Measurements from ENCODE around the gene CXorf49. TPM values are rescaled to one million over a fixed set of nuclear protein-coding genes. Genes with fewer than 3 reads are reported as not detected.

Gene CXorf49
- total RNA-seq, 1 experiment from 2014 or later = not detected

- Mint-ChIP-seq H3K4me3 (no peak overlapping the region), H3K27me3 (ENCODE audit: low read depth) (peaks cover 4% of the 10 kb centered on the region), H3K36me3 (ENCODE audit: insufficient read depth in 1 of 3, low read depth in 3 of 3) (peaks cover 4 to 12% (median 10%) of the 10 kb centered on the region in 3 experiments; a peak in 4 of 7 replicates), H3K4me1 (peaks cover 0 to 5% of the 10 kb centered on the region in 2 experiments; a peak in 1 of 4 replicates), H3K9me3 (peaks cover 69 to 80% of the 10 kb centered on the region in 2 experiments), H3K27ac (no peak overlapping the region)
- Histone ChIP-seq H3K14ac (ENCODE audit: insufficient read depth, low read length) (no peak overlapping the region), H3K9ac (ENCODE audit: extremely low read depth, insufficient read length, low read length) (no peak overlapping the region), H3T11ph (ENCODE audit: low read length) (no peak overlapping the region), H3K4ac (ENCODE audit: low read depth, low read length) (no peak overlapping the region), H3K23me2 (ENCODE audit: insufficient read length, low read depth, low read length, poor library complexity, severe bottlenecking) (no peaks in the 10 kb centered on the region), H3K56ac (ENCODE audit: insufficient read length, low read depth, low read length) (no peak overlapping the region), H3K79me1 (ENCODE audit: insufficient read depth, low read depth, low read length, poor library complexity, severe bottlenecking) (no peaks in the 10 kb centered on the region), H3K79me2 (ENCODE audit: insufficient read depth, low read length) (no peaks in the 10 kb centered on the region), H3K23ac (ENCODE audit: insufficient read length, low read depth, low read length) (no peak overlapping the region), H3K9me3 (ENCODE audit: control insufficient read depth, low read depth, low read length) (peaks cover 35% of the 10 kb centered on the region), H4K8ac (replicated peaks; ENCODE audit: insufficient read length, low read depth, low read length) (no peak overlapping the region), H3K27me3 (ENCODE audit: insufficient read depth, low read length) (no peaks in the 10 kb centered on the region), H3K4me2 (ENCODE audit: insufficient read depth, insufficient read length, low read length) (no peak overlapping the region), H2BK20ac (ENCODE audit: low read depth, low read length, poor library complexity, severe bottlenecking) (no peak overlapping the region), H2AFZ (ENCODE audit: low read length) (no peak overlapping the region), H2AK5ac (ENCODE audit: insufficient read length, low read length) (no peak overlapping the region), H3K27ac (ENCODE audit: insufficient read length, low read depth, low read length) (no peak overlapping the region), H3K18ac (ENCODE audit: insufficient read length, low read depth, low read length) (no peak overlapping the region), H2BK15ac (ENCODE audit: low read depth, low read length) (no peak overlapping the region), H2BK12ac (ENCODE audit: insufficient read length, low read depth, low read length) (no peak overlapping the region), H2BK5ac (ENCODE audit: insufficient read length, low read length) (no peak overlapping the region), H4K5ac (ENCODE audit: insufficient read length, low read depth, low read length) (no peak overlapping the region), H4K20me1 (ENCODE audit: control insufficient read depth, insufficient read depth, insufficient read length) (no peaks in the 10 kb centered on the region), H2BK120ac (ENCODE audit: low read depth, low read length, poor library complexity, severe bottlenecking) (no peak overlapping the region), H3K4me1 (ENCODE audit: insufficient read depth, low read length) (no peaks in the 10 kb centered on the region), H4K91ac (ENCODE audit: insufficient read length, low read depth, low read length) (no peak overlapping the region)
- TF ChIP-seq, protein P1, sequence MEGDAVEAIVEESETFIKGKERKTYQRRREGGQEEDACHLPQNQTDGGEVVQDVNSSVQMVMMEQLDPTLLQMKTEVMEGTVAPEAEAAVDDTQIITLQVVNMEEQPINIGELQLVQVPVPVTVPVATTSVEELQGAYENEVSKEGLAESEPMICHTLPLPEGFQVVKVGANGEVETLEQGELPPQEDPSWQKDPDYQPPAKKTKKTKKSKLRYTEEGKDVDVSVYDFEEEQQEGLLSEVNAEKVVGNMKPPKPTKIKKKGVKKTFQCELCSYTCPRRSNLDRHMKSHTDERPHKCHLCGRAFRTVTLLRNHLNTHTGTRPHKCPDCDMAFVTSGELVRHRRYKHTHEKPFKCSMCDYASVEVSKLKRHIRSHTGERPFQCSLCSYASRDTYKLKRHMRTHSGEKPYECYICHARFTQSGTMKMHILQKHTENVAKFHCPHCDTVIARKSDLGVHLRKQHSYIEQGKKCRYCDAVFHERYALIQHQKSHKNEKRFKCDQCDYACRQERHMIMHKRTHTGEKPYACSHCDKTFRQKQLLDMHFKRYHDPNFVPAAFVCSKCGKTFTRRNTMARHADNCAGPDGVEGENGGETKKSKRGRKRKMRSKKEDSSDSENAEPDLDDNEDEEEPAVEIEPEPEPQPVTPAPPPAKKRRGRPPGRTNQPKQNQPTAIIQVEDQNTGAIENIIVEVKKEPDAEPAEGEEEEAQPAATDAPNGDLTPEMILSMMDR (conservative IDR thresholded peaks at IDR 0.05) = no peak
- WGBS (ENCODE audit: extremely low coverage, insufficient read length, low lambda C conversion rate) = no CpG with 5 or more reads among the region's 12 CpGs
- DNase-seq = no peak
These were observed 46.9 kb downstream of the CXorf49 start for GRCh38 chrX:71671043-71671780.

Data from H9 (cell line).